Thyroid gland (tissue), 4 donors: ENCODE results near the gene SMIM36. TPM values are rescaled to one million over a fixed set of nuclear protein-coding genes. Genes with fewer than 3 reads are reported as not detected.
"Not testable (repeated sequence)": the region's sequence is repeated elsewhere in the genome, so short reads cannot be mapped to it uniquely, and the experiment has no call there.

ENCODE experiments used
- DNase-seq, 2 donors: peaks; one replicate each; pipeline ENCODE4 v3.0.0-alpha.2; 2019
- H3K27ac ChIP-seq, 3 donors: fragments of 200-600 bp; sonication (generic); 1 replicate in 2 of 3; 2 replicates in 1 of 3; pipeline ENCODE4 v1.5.1; 2016 to 2019; ENCODE audit warnings: mild to moderate bottlenecking in 1 of 3, moderate library complexity in 1 of 3
- H3K27me3 ChIP-seq: fragments of 200-600 bp; sonication (generic); one replicate; pipeline ENCODE4 v1.5.1; 2019
- H3K36me3 ChIP-seq, 2 donors: fragments of 200-600 bp; sonication (generic); one replicate each; pipeline ENCODE4 v1.5.1; 2016 to 2019
- H3K4me1 ChIP-seq, 2 donors: fragments of 200-600 bp; sonication (generic); one replicate each; pipeline ENCODE4 v1.5.1; 2017 to 2019
- H3K4me3 ChIP-seq, 3 donors: fragments of 200-600 bp; sonication (generic); replicated peaks in 1 of 3; 1 replicate in 2 of 3; 2 replicates in 1 of 3; pipeline ENCODE4 v1.5.1; 2016; ENCODE audit warnings: mild to moderate bottlenecking in 1 of 3
- H3K9me3 ChIP-seq: fragments of 200-600 bp; sonication (generic); one replicate; pipeline ENCODE4 v1.5.1; 2017
- POLR2A ChIP-seq, 2 donors: fragments of 450-650 bp; IDR thresholded peaks; one replicate each; pipeline ENCODE4 v1.6.1; 2017; ENCODE audit warnings: antibody characterized with exemption in 2 of 2, mild to moderate bottlenecking in 2 of 2, moderate library complexity in 1 of 2
- WGBS, 2 donors: methylation state at CpG; one replicate each; pipeline ENCODE4 v1.1.5; 2017; 5-methylcytosine and 5-hydroxymethylcytosine counted together
- intact Hi-C: fragments of 100-400 bp; cut with DNase I; formaldehyde crosslinking; loops from one replicate; pipeline ENCODE4 v1.15.1; 2023
- total RNA-seq, 4 donors: library from RNA; depleted of rRNA; stranded (reverse); fragments of >200 nt; gene quantifications; one replicate each; pipeline ENCODE4 v1.2.3, GENCODE V29; 2016
- TF ChIP-seq, protein P1 (sequence below), 6 experiments: fragments of 200-600 bp in 3 of 6; fragments of 450-650 bp in 3 of 6; sonication (generic) in 3 of 6; IDR thresholded peaks; one replicate each; pipeline ENCODE4 v1.5.1; 2016 to 2019; ENCODE audit warnings: antibody characterized with exemption in 6 of 6, mild to moderate bottlenecking in 2 of 6, inconsistent platforms in 1 of 6, moderate library complexity in 1 of 6

Gene SMIM36
- total RNA-seq, 4 donors from 2014 or later, result not detected

GRCh38 chr17:55513885-55514590, 2.8 kb upstream of the SMIM36 start:
- Histone ChIP-seq H3K4me3 (no peak overlapping the region), H3K9me3 (no peaks in the 10 kb centered on the region), H3K27me3 (no peaks in the 10 kb centered on the region), H3K36me3 (no peaks in the 10 kb centered on the region), H3K27ac (no peak overlapping the region), H3K4me1 (no peaks in the 10 kb centered on the region)
- peak; percentile 69 to 72 for DNase-seq
- WGBS, 2 donors, result 19 to 21% methylated on average over 5 of the region's 5 CpGs
- intact Hi-C loops, result no loop called here
- TF ChIP-seq, protein P1, sequence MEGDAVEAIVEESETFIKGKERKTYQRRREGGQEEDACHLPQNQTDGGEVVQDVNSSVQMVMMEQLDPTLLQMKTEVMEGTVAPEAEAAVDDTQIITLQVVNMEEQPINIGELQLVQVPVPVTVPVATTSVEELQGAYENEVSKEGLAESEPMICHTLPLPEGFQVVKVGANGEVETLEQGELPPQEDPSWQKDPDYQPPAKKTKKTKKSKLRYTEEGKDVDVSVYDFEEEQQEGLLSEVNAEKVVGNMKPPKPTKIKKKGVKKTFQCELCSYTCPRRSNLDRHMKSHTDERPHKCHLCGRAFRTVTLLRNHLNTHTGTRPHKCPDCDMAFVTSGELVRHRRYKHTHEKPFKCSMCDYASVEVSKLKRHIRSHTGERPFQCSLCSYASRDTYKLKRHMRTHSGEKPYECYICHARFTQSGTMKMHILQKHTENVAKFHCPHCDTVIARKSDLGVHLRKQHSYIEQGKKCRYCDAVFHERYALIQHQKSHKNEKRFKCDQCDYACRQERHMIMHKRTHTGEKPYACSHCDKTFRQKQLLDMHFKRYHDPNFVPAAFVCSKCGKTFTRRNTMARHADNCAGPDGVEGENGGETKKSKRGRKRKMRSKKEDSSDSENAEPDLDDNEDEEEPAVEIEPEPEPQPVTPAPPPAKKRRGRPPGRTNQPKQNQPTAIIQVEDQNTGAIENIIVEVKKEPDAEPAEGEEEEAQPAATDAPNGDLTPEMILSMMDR (IDR thresholded peaks at IDR 0.05), result peak; percentile 76 to 97 (median 85)
- TF ChIP-seq POLR2A (IDR thresholded peaks at IDR 0.05), result no peak

- intact Hi-C loops, H3K4me3 ChIP-seq, DNase-seq, H3K27ac ChIP-seq, H3K36me3 ChIP-seq, H3K9me3 ChIP-seq, H3K4me1 ChIP-seq, H3K27me3 ChIP-seq: not testable (repeated sequence)
- 82 to 96% methylated on average over 7 of the region's 7 CpGs for WGBS, 2 donors
Observed at GRCh38 chr17:55507669-55508068, 3.6 kb downstream of the SMIM36 start.

DNA sequence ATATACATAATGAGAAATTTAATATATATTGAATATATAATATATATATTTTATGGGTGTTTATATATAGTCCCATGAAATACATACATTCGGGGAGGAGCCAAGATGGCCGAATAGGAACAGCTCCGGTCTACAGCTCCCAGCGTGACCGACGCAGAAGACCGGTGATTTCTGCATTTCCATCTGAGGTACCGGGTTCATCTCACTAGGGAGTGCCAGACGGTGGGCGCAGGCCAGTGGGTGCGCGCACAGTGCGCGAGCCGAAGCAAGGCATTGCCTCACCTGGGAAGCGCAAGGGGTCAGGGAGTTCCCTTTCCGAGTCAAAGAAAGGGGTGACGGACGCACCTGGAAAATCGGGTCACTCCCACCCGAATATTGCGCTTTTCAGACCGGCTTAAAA, 9.6 kb downstream of the SMIM36 start:
- H3K4me3 ChIP-seq, H3K27me3 ChIP-seq, intact Hi-C loops, H3K36me3 ChIP-seq, H3K27ac ChIP-seq, H3K9me3 ChIP-seq, DNase-seq, H3K4me1 ChIP-seq: not testable (repeated sequence)
- 85 to 98% methylated on average over 10 to 23 of the region's 23 CpGs for WGBS, 2 donors

- no peaks in the 10 kb centered on the region for H3K27me3 ChIP-seq
- H3K4me1 ChIP-seq, result no peaks in the 10 kb centered on the region
- no peaks in the 10 kb centered on the region for H3K36me3 ChIP-seq
- H3K9me3 ChIP-seq, result no peaks in the 10 kb centered on the region
- no peak overlapping the region for H3K4me3 ChIP-seq
- TF ChIP-seq, protein P1 (IDR thresholded peaks at IDR 0.05), result no peak
- no peak for TF ChIP-seq POLR2A (IDR thresholded peaks at IDR 0.05)
- WGBS, 2 donors, result 47 to 58% methylated on average over 3 of the region's 3 CpGs
- intact Hi-C loops, result no loop called here
- peak; percentile 13 to 18 for DNase-seq
- no peak overlapping the region for H3K27ac ChIP-seq
Observed at GRCh38 chr17:55500103-55500502, 11.1 kb downstream of the SMIM36 start.

- DNase-seq, result no peak
Observed at GRCh38 chr17:55496094-55496881, 15.0 kb downstream of the SMIM36 start.

More at GRCh38 chr17:55496094-55496881, 15.0 kb downstream of the SMIM36 start:
- no peak overlapping the region for H3K27ac ChIP-seq
- H3K9me3 ChIP-seq, result no peaks in the 10 kb centered on the region
- no peaks in the 10 kb centered on the region for H3K36me3 ChIP-seq
- TF ChIP-seq, protein P1 (IDR thresholded peaks at IDR 0.05), result no peak
- TF ChIP-seq POLR2A (IDR thresholded peaks at IDR 0.05), result no peak
- H3K4me1 ChIP-seq, result no peaks in the 10 kb centered on the region
- H3K4me3 ChIP-seq, result no peak overlapping the region
- intact Hi-C loops, result no loop called here
- 68 to 77% methylated on average over 8 of the region's 8 CpGs for whole genome bisulfite sequencing, 2 donors
- H3K27me3 ChIP-seq, result no peaks in the 10 kb centered on the region
